Measurements from ENCODE around the gene TNK1.

DNA sequence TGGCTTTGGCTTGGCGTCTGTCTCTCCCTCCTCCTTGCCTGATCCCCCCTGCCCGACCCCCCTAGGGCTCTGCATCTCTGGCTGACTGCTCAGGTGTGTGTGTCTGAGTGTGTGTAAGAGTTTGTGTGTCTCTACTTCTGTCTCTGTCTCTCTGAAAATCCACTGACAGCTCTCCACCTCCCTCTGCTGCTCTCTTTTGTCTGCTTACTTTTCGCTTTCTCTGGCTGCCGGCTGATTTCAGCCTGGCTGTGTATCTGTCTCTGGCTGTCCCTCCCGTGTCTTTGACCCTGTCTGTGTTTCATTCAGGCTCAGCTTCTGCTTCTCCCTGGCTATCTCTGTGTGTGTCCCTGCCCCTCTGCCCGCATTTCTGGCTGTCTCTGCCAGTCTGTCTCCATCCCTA is 35.4 kb downstream of the TNK1 start:
- TF ChIP-seq, protein P1, sequence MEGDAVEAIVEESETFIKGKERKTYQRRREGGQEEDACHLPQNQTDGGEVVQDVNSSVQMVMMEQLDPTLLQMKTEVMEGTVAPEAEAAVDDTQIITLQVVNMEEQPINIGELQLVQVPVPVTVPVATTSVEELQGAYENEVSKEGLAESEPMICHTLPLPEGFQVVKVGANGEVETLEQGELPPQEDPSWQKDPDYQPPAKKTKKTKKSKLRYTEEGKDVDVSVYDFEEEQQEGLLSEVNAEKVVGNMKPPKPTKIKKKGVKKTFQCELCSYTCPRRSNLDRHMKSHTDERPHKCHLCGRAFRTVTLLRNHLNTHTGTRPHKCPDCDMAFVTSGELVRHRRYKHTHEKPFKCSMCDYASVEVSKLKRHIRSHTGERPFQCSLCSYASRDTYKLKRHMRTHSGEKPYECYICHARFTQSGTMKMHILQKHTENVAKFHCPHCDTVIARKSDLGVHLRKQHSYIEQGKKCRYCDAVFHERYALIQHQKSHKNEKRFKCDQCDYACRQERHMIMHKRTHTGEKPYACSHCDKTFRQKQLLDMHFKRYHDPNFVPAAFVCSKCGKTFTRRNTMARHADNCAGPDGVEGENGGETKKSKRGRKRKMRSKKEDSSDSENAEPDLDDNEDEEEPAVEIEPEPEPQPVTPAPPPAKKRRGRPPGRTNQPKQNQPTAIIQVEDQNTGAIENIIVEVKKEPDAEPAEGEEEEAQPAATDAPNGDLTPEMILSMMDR (conservative IDR thresholded peaks at IDR 0.05; ENCODE audit: low read depth, low read length) = no peak
- TF ChIP-seq EZH2 (IDR thresholded peaks at IDR 0.05; ENCODE audit: borderline replicate concordance, low read depth, low read length, poor library complexity, severe bottlenecking) = no peak
